ENCODE results near the gene KIAA1671. TPM values are rescaled to one million over a fixed set of nuclear protein-coding genes. Genes with fewer than 3 reads are reported as not detected.
A peak's percentile ranks its signal among the peaks of the same experiment; 100 is the strongest.

The KIAA1671 gene
- total RNA-seq, 2 experiments from 2014 or later: 25.4 to 27.0 TPM

- Mint-ChIP-seq H3K9me3 (no peaks in the 10 kb centered on the region), H3K4me3 (no peak overlapping the region), H3K27ac (no peak overlapping the region), H3K27me3 (peaks cover 7% of the 10 kb centered on the region), H3K4me1 (no peaks in the 10 kb centered on the region), H3K36me3 (ENCODE audit: low read depth) (no peaks in the 10 kb centered on the region)
- DNase-seq: no peak
- CTCF ChIA-PET: interaction anchor here (0.7 to 1.3 kb wide), 3 partner anchors 11 to 80 kb away, joined by 3 read pairs; no protein-coding TSS in a partner anchor
- POLR2A ChIA-PET: no interaction called here
Observed at GRCh38 chr22:24976442-24977218, 24.1 kb downstream of the KIAA1671 start.

- H3K4me1 Mint-ChIP-seq: no peaks in the 10 kb centered on the region
- H3K9me3 Mint-ChIP-seq: no peaks in the 10 kb centered on the region
- ChIA-PET CTCF (interaction anchor here (0.9 kb wide), 1 partner anchor 10 kb away, joined by 3 read pairs; no protein-coding TSS in a partner anchor), POLR2A (no interaction called here)
- H3K27me3 Mint-ChIP-seq: peaks cover 8% of the 10 kb centered on the region
- H3K36me3 Mint-ChIP-seq (ENCODE audit: low read depth): no peaks in the 10 kb centered on the region
- no peak overlapping the region for H3K27ac Mint-ChIP-seq
- H3K4me3 Mint-ChIP-seq: no peak overlapping the region
- no peak for DNase-seq
Observed at GRCh38 chr22:24977370-24978221, 25.1 kb downstream of the KIAA1671 start.

GRCh38 chr22:24978308-24978707, 25.8 kb downstream of the KIAA1671 start:
- Mint-ChIP-seq H3K9me3 (no peaks in the 10 kb centered on the region), H3K27me3 (peaks cover 8% of the 10 kb centered on the region), H3K36me3 (ENCODE audit: low read depth) (no peaks in the 10 kb centered on the region), H3K4me3 (no peak overlapping the region), H3K4me1 (no peaks in the 10 kb centered on the region), H3K27ac (no peak overlapping the region)
- no peak for DNase-seq
- POLR2A ChIA-PET: no interaction called here
- CTCF ChIA-PET: interaction anchor here (0.6 kb wide), 1 partner anchor 44 kb away, joined by 7 read pairs; no protein-coding TSS in a partner anchor

GRCh38 chr22:24981066-24981465, 28.6 kb downstream of the KIAA1671 start:
- no peak overlapping the region for H3K4me3 Mint-ChIP-seq

GRCh38 chr22:24981656-24982055, 29.1 kb downstream of the KIAA1671 start:
- CTCF ChIA-PET: no interaction called here
- H3K36me3 Mint-ChIP-seq (ENCODE audit: low read depth): peaks cover 2% of the 10 kb centered on the region
- H3K9me3 Mint-ChIP-seq: no peaks in the 10 kb centered on the region
- H3K4me1 Mint-ChIP-seq: peaks cover 15% of the 10 kb centered on the region
- no peak overlapping the region for H3K4me3 Mint-ChIP-seq
- POLR2A ChIA-PET: no interaction called here
- H3K27me3 Mint-ChIP-seq: peaks cover 16% of the 10 kb centered on the region
- DNase-seq: no peak
- H3K27ac Mint-ChIP-seq: no peak overlapping the region

More at GRCh38 chr22:24981066-24981465, 28.6 kb downstream of the KIAA1671 start:
- peaks cover 11% of the 10 kb centered on the region for H3K4me1 Mint-ChIP-seq
- H3K27me3 Mint-ChIP-seq: peaks cover 16% of the 10 kb centered on the region
- ChIA-PET CTCF (interaction anchor here (1.1 kb wide), 1 partner anchor 56 kb away, joined by 3 read pairs; no protein-coding TSS in a partner anchor), POLR2A (no interaction called here)
- peaks cover 2% of the 10 kb centered on the region for H3K36me3 Mint-ChIP-seq (ENCODE audit: low read depth)
- DNase-seq: no peak
- H3K27ac Mint-ChIP-seq: no peak overlapping the region
- no peaks in the 10 kb centered on the region for H3K9me3 Mint-ChIP-seq

- peaks cover 2% of the 10 kb centered on the region for H3K36me3 Mint-ChIP-seq (ENCODE audit: low read depth)
- POLR2A ChIA-PET: no interaction called here
- no peak for DNase-seq
- CTCF ChIA-PET: interaction anchor here (1.0 kb wide), 1 partner anchor 13 kb away, joined by 4 read pairs; no protein-coding TSS in a partner anchor
- H3K27ac Mint-ChIP-seq: no peak overlapping the region
- peaks cover 16% of the 10 kb centered on the region for H3K27me3 Mint-ChIP-seq
- peaks cover 21% of the 10 kb centered on the region for H3K4me1 Mint-ChIP-seq
- H3K4me3 Mint-ChIP-seq: no peak overlapping the region
- no peaks in the 10 kb centered on the region for H3K9me3 Mint-ChIP-seq
Observed at GRCh38 chr22:24982301-24983056, 30.0 kb downstream of the KIAA1671 start.

- H3K36me3 Mint-ChIP-seq (ENCODE audit: low read depth): peaks cover 2% of the 10 kb centered on the region
- H3K4me1 Mint-ChIP-seq: peaks cover 25% of the 10 kb centered on the region
- H3K27me3 Mint-ChIP-seq: peaks cover 16% of the 10 kb centered on the region
- H3K4me3 Mint-ChIP-seq: no peak overlapping the region
- ChIA-PET POLR2A (no interaction called here), CTCF (interaction anchor here (1.0 kb wide), 1 partner anchor 12 kb away, joined by 4 read pairs; no protein-coding TSS in a partner anchor)
- H3K9me3 Mint-ChIP-seq: no peaks in the 10 kb centered on the region
- DNase-seq: no peak
- no peak overlapping the region for H3K27ac Mint-ChIP-seq
Observed at GRCh38 chr22:24983151-24983550, 30.6 kb downstream of the KIAA1671 start.

- CTCF ChIA-PET: interaction anchor here (0.7 to 0.9 kb wide), 2 partner anchors 20 to 30 kb away, joined by 3 read pairs; no protein-coding TSS in a partner anchor
- Mint-ChIP-seq H3K9me3 (no peaks in the 10 kb centered on the region), H3K27ac (no peak overlapping the region), H3K4me3 (no peak overlapping the region), H3K36me3 (ENCODE audit: low read depth) (peaks cover 2% of the 10 kb centered on the region), H3K4me1 (peaks cover 34% of the 10 kb centered on the region), H3K27me3 (peaks cover 16% of the 10 kb centered on the region)
- POLR2A ChIA-PET: no interaction called here
- no peak for DNase-seq
Observed at GRCh38 chr22:24984122-24984521, 31.6 kb downstream of the KIAA1671 start.

- H3K9me3 Mint-ChIP-seq: no peaks in the 10 kb centered on the region
- DNase-seq: no peak
- ChIA-PET POLR2A (interaction anchor here (0.7 kb wide), 1 partner anchor 107 kb away, joined by 3 read pairs; no protein-coding TSS in a partner anchor), CTCF (interaction anchor here (0.7 kb wide), 1 partner anchor 90 kb away, joined by 3 read pairs; no protein-coding TSS in a partner anchor)
- H3K27me3 Mint-ChIP-seq: peaks cover 16% of the 10 kb centered on the region
- peaks cover 44% of the 10 kb centered on the region for H3K4me1 Mint-ChIP-seq
- peaks cover 2% of the 10 kb centered on the region for H3K36me3 Mint-ChIP-seq (ENCODE audit: low read depth)
- H3K4me3 Mint-ChIP-seq: no peak overlapping the region
- peak overlapping the region; percentile 50 for H3K27ac Mint-ChIP-seq
Observed at GRCh38 chr22:24985826-24986214, 33.3 kb downstream of the KIAA1671 start.

GRCh38 chr22:24986816-24987215, 34.3 kb downstream of the KIAA1671 start:
- peak; percentile 59 for DNase-seq
- CTCF ChIA-PET: interaction anchor here (0.6 to 1.3 kb wide), 2 partner anchors 10 to 1253 kb away, joined by 3 read pairs; no protein-coding TSS in a partner anchor
- peaks cover 2% of the 10 kb centered on the region for H3K36me3 Mint-ChIP-seq (ENCODE audit: low read depth)
- H3K4me3 Mint-ChIP-seq: no peak overlapping the region
- peaks cover 12% of the 10 kb centered on the region for H3K27me3 Mint-ChIP-seq
- H3K27ac Mint-ChIP-seq: peak overlapping the region; percentile 76
- H3K4me1 Mint-ChIP-seq: peaks cover 50% of the 10 kb centered on the region
- no peaks in the 10 kb centered on the region for H3K9me3 Mint-ChIP-seq
- POLR2A ChIA-PET: no interaction called here

GRCh38 chr22:24989135-24989534, 36.6 kb downstream of the KIAA1671 start:
- ChIA-PET CTCF (interaction anchor here (1.0 to 2.0 kb wide), 4 partner anchors 38 to 59 kb away, joined by 3 to 4 read pairs (median 4); no protein-coding TSS in a partner anchor), POLR2A (no interaction called here)
- Mint-ChIP-seq H3K27ac (peak overlapping the region; percentile 5), H3K27me3 (peaks cover 8% of the 10 kb centered on the region), H3K4me1 (peaks cover 71% of the 10 kb centered on the region), H3K9me3 (no peaks in the 10 kb centered on the region), H3K36me3 (ENCODE audit: low read depth) (peaks cover 2% of the 10 kb centered on the region), H3K4me3 (no peak overlapping the region)
- DNase-seq: no peak

GRCh38 chr22:24989541-24989951, 37.0 kb downstream of the KIAA1671 start:
- DNase-seq: no peak
- POLR2A ChIA-PET: no interaction called here
- H3K4me1 Mint-ChIP-seq: peaks cover 75% of the 10 kb centered on the region
- H3K9me3 Mint-ChIP-seq: no peaks in the 10 kb centered on the region
- H3K36me3 Mint-ChIP-seq (ENCODE audit: low read depth): peaks cover 2% of the 10 kb centered on the region
- H3K27me3 Mint-ChIP-seq: peaks cover 5% of the 10 kb centered on the region
- CTCF ChIA-PET: interaction anchor here (1.0 to 2.0 kb wide), 3 partner anchors 38 to 58 kb away, joined by 3 to 4 read pairs (median 3); no protein-coding TSS in a partner anchor
- peak overlapping the region; percentile 5 for H3K27ac Mint-ChIP-seq
- H3K4me3 Mint-ChIP-seq: no peak overlapping the region

All from activated CD4-positive, alpha-beta T cell treated with anti-CD3 and anti-CD28 coated beads, Interleukin-2, amount 10 ng/mL, durations not matched to agents 7 days and 5 days (primary cell).